Fibroblast of skin of right biceps (primary cell): ENCODE data around the gene ASTN2.
A peak's percentile ranks its signal among the peaks of the same experiment; 100 is the strongest.

Experiments
- DNase-seq: peaks from one replicate; pipeline ENCODE4 v3.0.0-alpha.2; 2013

ASTN2 gene

GRCh38 chr9:116998305-116998704 is 416.6 kb downstream of the ASTN2 start:
- DNase-seq, result peak; percentile 24

- no peak for DNase-seq
Measured at GRCh38 chr9:116992865-116993264, 422.0 kb downstream of the ASTN2 start.

- no peak for DNase-seq
Measured at GRCh38 chr9:116991051-116991450, 423.8 kb downstream of the ASTN2 start.

GRCh38 chr9:116990592-116990991 is 424.3 kb downstream of the ASTN2 start:
- DNase-seq, result no peak

GRCh38 chr9:116987721-116988485 is 427.0 kb downstream of the ASTN2 start:
- peak; percentile 5 for DNase-seq

- DNase-seq, result no peak
Measured at GRCh38 chr9:116986015-116986414, 428.8 kb downstream of the ASTN2 start.

- DNase-seq, result no peak
Measured at GRCh38 chr9:116985596-116985995, 429.3 kb downstream of the ASTN2 start.

- DNase-seq, result no peak
Measured at GRCh38 chr9:116984111-116984510, 430.7 kb downstream of the ASTN2 start.

GRCh38 chr9:116980582-116981120 is 434.2 kb downstream of the ASTN2 start:
- DNase-seq, result no peak

GRCh38 chr9:116979456-116979855 is 435.4 kb downstream of the ASTN2 start:
- DNase-seq, result peak; percentile 15

- peak; percentile 30 for DNase-seq
Measured at GRCh38 chr9:116978155-116978554, 436.7 kb downstream of the ASTN2 start.

- DNase-seq, result no peak
Measured at GRCh38 chr9:116975126-116975525, 439.7 kb downstream of the ASTN2 start.

GRCh38 chr9:116966199-116966598 is 448.7 kb downstream of the ASTN2 start:
- no peak for DNase-seq

- no peak for DNase-seq
Measured at GRCh38 chr9:116964258-116964657, 450.6 kb downstream of the ASTN2 start.

- DNase-seq, result peak; percentile 46
Measured at GRCh38 chr9:116959809-116960208, 455.0 kb downstream of the ASTN2 start.

- DNase-seq, result no peak
Measured at GRCh38 chr9:116958881-116959280, 456.0 kb downstream of the ASTN2 start.

GRCh38 chr9:116954731-116955130 is 460.1 kb downstream of the ASTN2 start:
- no peak for DNase-seq

GRCh38 chr9:116953271-116953670 is 461.6 kb downstream of the ASTN2 start:
- DNase-seq, result no peak

GRCh38 chr9:116952436-116952810 is 462.4 kb downstream of the ASTN2 start:
- DNase-seq, result no peak

- DNase-seq, result peak; percentile 98
Measured at GRCh38 chr9:116951588-116952435, 463.0 kb downstream of the ASTN2 start.

GRCh38 chr9:116945817-116946216 is 469.0 kb downstream of the ASTN2 start:
- no peak for DNase-seq

GRCh38 chr9:116944714-116945534 is 469.9 kb downstream of the ASTN2 start:
- DNase-seq, result no peak

GRCh38 chr9:116943970-116944369 is 470.9 kb downstream of the ASTN2 start:
- DNase-seq, result no peak
